ENCODE measurements around the gene DTD1. TPM values are rescaled to one million over a fixed set of nuclear protein-coding genes. Genes with fewer than 3 reads are reported as not detected.
A peak's percentile ranks its signal among the peaks of the same experiment; 100 is the strongest.

DTD1 gene
- total RNA-seq, 8 experiments from 2014 or later = 44.4 to 163 (median 110) TPM

- 80 to 100% (median 100%) methylated on average over 1 to 6 of the region's 6 CpGs; no CpG with 5 or more reads in 3 of the 10 experiments for WGBS, 10 experiments
These were observed 58.0 kb downstream of the DTD1 start for GRCh38 chr20:18645851-18646250.

GRCh38 chr20:18647777-18648176 is 59.9 kb downstream of the DTD1 start:
- in situ Hi-C loops (cut with MboI; ENCODE audit: low pct_unique_long_range_greater_than_20kb in 2 of 9, low sequenced_read_pairs in 9 of 9, unreplicated experiment in 9 of 9) = loop anchor here in 5 of 9 experiments (25.0 kb wide), 3 partner anchors 140 to 1015 kb away; partner anchors contain the start of gene SLC24A3 (in 1 of the 5)
- H3K4me1 ChIP-seq (replicated peaks in 1 of 2) = peaks cover 0 to 3% of the 10 kb centered on the region in 2 donors
- no peak overlapping the region for H3K4me3 ChIP-seq
- WGBS, 10 experiments = 83 to 100% (median 100%) methylated on average over 1 of the region's 2 CpGs; no CpG with 5 or more reads in 7 of the 10 experiments
- ATAC-seq (replicated peaks in 6 of 8) = no peak
- no peak overlapping the region for H3K27ac ChIP-seq

More at GRCh38 chr20:18645851-18646250, 58.0 kb downstream of the DTD1 start:
- in situ Hi-C loops (cut with MboI; ENCODE audit: low pct_unique_long_range_greater_than_20kb in 2 of 9, low sequenced_read_pairs in 9 of 9, unreplicated experiment in 9 of 9) = loop anchor here in 5 of 9 experiments (25.0 kb wide), 3 partner anchors 141 to 1016 kb away; partner anchors contain the start of gene SLC24A3 (in 1 of the 5)
- Histone ChIP-seq H3K4me1 (replicated peaks in 1 of 2) (peaks cover 0 to 3% of the 10 kb centered on the region in 2 donors), H3K27ac (no peak overlapping the region), H3K4me3 (no peak overlapping the region)
- no peak for ATAC-seq (replicated peaks in 6 of 8)

- no peaks in the 10 kb centered on the region for H3K4me1 ChIP-seq (replicated peaks in 1 of 2)
- in situ Hi-C loops (cut with MboI; ENCODE audit: low pct_unique_long_range_greater_than_20kb in 2 of 9, low sequenced_read_pairs in 9 of 9, unreplicated experiment in 9 of 9) = no loop called here
- H3K27ac ChIP-seq = no peak overlapping the region
- H3K4me3 ChIP-seq = no peak overlapping the region
- no peak for ATAC-seq (replicated peaks in 6 of 8)
- 80 to 100% (median 97%) methylated on average over 1 to 4 of the region's 5 CpGs; no CpG with 5 or more reads in 5 of the 10 experiments for WGBS, 10 experiments
These were observed 62.4 kb downstream of the DTD1 start for GRCh38 chr20:18650224-18650623.

GRCh38 chr20:18653736-18654447 is 66.0 kb downstream of the DTD1 start:
- Histone ChIP-seq H3K4me3 (no peak overlapping the region), H3K4me1 (replicated peaks in 1 of 2) (no peaks in the 10 kb centered on the region), H3K27ac (no peak overlapping the region)
- in situ Hi-C loops (cut with MboI; ENCODE audit: low pct_unique_long_range_greater_than_20kb in 2 of 9, low sequenced_read_pairs in 9 of 9, unreplicated experiment in 9 of 9) = no loop called here
- ATAC-seq (replicated peaks in 6 of 8) = no peak
- 0 to 89% (median 50%) methylated on average over 1 of the region's 1 CpG; no CpG with 5 or more reads in 2 of the 10 experiments for WGBS, 10 experiments

GRCh38 chr20:18654448-18654773 is 66.6 kb downstream of the DTD1 start:
- ATAC-seq (replicated peaks in 6 of 8) = no peak
- in situ Hi-C loops (cut with MboI; ENCODE audit: low pct_unique_long_range_greater_than_20kb in 2 of 9, low sequenced_read_pairs in 9 of 9, unreplicated experiment in 9 of 9) = no loop called here
- no peak overlapping the region for H3K4me3 ChIP-seq
- WGBS, 10 experiments = 67 to 100% (median 100%) methylated on average over 1 of the region's 1 CpG; no CpG with 5 or more reads in 7 of the 10 experiments
- H3K27ac ChIP-seq = no peak overlapping the region
- no peaks in the 10 kb centered on the region for H3K4me1 ChIP-seq (replicated peaks in 1 of 2)

- in situ Hi-C loops (cut with MboI; ENCODE audit: low pct_unique_long_range_greater_than_20kb in 2 of 9, low sequenced_read_pairs in 9 of 9, unreplicated experiment in 9 of 9) = no loop called here
- H3K4me3 ChIP-seq = no peak overlapping the region
- 63 to 100% (median 91%) methylated on average over 3 to 4 of the region's 4 CpGs; no CpG with 5 or more reads in 6 of the 10 experiments for WGBS, 10 experiments
- peaks cover 0 to 3% of the 10 kb centered on the region in 2 donors for H3K4me1 ChIP-seq (replicated peaks in 1 of 2)
- no peak for ATAC-seq (replicated peaks in 6 of 8)
- H3K27ac ChIP-seq = no peak overlapping the region
These were observed 69.7 kb downstream of the DTD1 start for GRCh38 chr20:18657575-18657974.

GRCh38 chr20:18662279-18663040 is 74.6 kb downstream of the DTD1 start:
- in situ Hi-C loops (cut with MboI; ENCODE audit: low pct_unique_long_range_greater_than_20kb in 2 of 9, low sequenced_read_pairs in 9 of 9, unreplicated experiment in 9 of 9) = no loop called here
- ATAC-seq (replicated peaks in 6 of 8) = peak in 2 of 8 experiments; percentile 31 to 75
- H3K27ac ChIP-seq = no peak overlapping the region
- H3K4me1 ChIP-seq (replicated peaks in 1 of 2) = peaks cover 0 to 6% of the 10 kb centered on the region in 2 donors
- H3K4me3 ChIP-seq = no peak overlapping the region
- 60 to 100% (median 75%) methylated on average over 1 to 6 of the region's 6 CpGs; no CpG with 5 or more reads in 1 of the 10 experiments for WGBS, 10 experiments

- ATAC-seq (replicated peaks in 6 of 8) = no peak
- 60 to 100% (median 82%) methylated on average over 1 to 2 of the region's 2 CpGs; no CpG with 5 or more reads in 4 of the 10 experiments for WGBS, 10 experiments
These were observed 76.1 kb downstream of the DTD1 start for GRCh38 chr20:18663932-18664331.

GRCh38 chr20:18665135-18665534 is 77.3 kb downstream of the DTD1 start:
- in situ Hi-C loops (cut with MboI; ENCODE audit: low pct_unique_long_range_greater_than_20kb in 2 of 9, low sequenced_read_pairs in 9 of 9, unreplicated experiment in 9 of 9) = no loop called here
- WGBS, 10 experiments = 60 to 100% (median 80%) methylated on average over 1 of the region's 2 CpGs; no CpG with 5 or more reads in 7 of the 10 experiments

More at GRCh38 chr20:18663932-18664331, 76.1 kb downstream of the DTD1 start:
- H3K4me1 ChIP-seq (replicated peaks in 1 of 2) = peaks cover 0 to 6% of the 10 kb centered on the region in 2 donors
- H3K4me3 ChIP-seq = no peak overlapping the region
- in situ Hi-C loops (cut with MboI; ENCODE audit: low pct_unique_long_range_greater_than_20kb in 2 of 9, low sequenced_read_pairs in 9 of 9, unreplicated experiment in 9 of 9) = no loop called here
- H3K27ac ChIP-seq = no peak overlapping the region

GRCh38 chr20:18666803-18667415 is 79.1 kb downstream of the DTD1 start:
- WGBS, 10 experiments = 33 to 87% (median 66%) methylated on average over 1 to 5 of the region's 9 CpGs

More at GRCh38 chr20:18665135-18665534, 77.3 kb downstream of the DTD1 start:
- Histone ChIP-seq H3K27ac (no peak overlapping the region), H3K4me1 (replicated peaks in 1 of 2) (peaks cover 0 to 6% of the 10 kb centered on the region in 2 donors), H3K4me3 (no peak overlapping the region)
- ATAC-seq (replicated peaks in 6 of 8) = no peak

GRCh38 chr20:18669241-18670019 is 81.6 kb downstream of the DTD1 start:
- in situ Hi-C loops (cut with MboI; ENCODE audit: low pct_unique_long_range_greater_than_20kb in 2 of 9, low sequenced_read_pairs in 9 of 9, unreplicated experiment in 9 of 9) = no loop called here
- Histone ChIP-seq H3K27ac (no peak overlapping the region), H3K4me1 (replicated peaks in 1 of 2) (peaks cover 10 to 19% of the 10 kb centered on the region in 2 donors), H3K4me3 (no peak overlapping the region)
- 40 to 96% (median 80%) methylated on average over 2 to 7 of the region's 15 CpGs; no CpG with 5 or more reads in 1 of the 10 experiments for WGBS, 10 experiments
- no peak for ATAC-seq (replicated peaks in 6 of 8)

More at GRCh38 chr20:18666803-18667415, 79.1 kb downstream of the DTD1 start:
- in situ Hi-C loops (cut with MboI; ENCODE audit: low pct_unique_long_range_greater_than_20kb in 2 of 9, low sequenced_read_pairs in 9 of 9, unreplicated experiment in 9 of 9) = no loop called here
- H3K4me3 ChIP-seq = no peak overlapping the region
- no peak for ATAC-seq (replicated peaks in 6 of 8)
- peaks cover 15 to 17% of the 10 kb centered on the region in 2 donors for H3K4me1 ChIP-seq (replicated peaks in 1 of 2)
- H3K27ac ChIP-seq = no peak overlapping the region

- H3K27ac ChIP-seq = no peak overlapping the region
- in situ Hi-C loops (cut with MboI; ENCODE audit: low pct_unique_long_range_greater_than_20kb in 2 of 9, low sequenced_read_pairs in 9 of 9, unreplicated experiment in 9 of 9) = no loop called here
- H3K4me3 ChIP-seq = no peak overlapping the region
- WGBS, 10 experiments = 27 to 80% (median 56%) methylated on average over 1 to 3 of the region's 3 CpGs; no CpG with 5 or more reads in 1 of the 10 experiments
- ATAC-seq (replicated peaks in 6 of 8) = peak in 1 of 8 experiments; percentile 59
- peaks cover 10 to 19% of the 10 kb centered on the region in 2 donors for H3K4me1 ChIP-seq (replicated peaks in 1 of 2)
These were observed 83.4 kb downstream of the DTD1 start for GRCh38 chr20:18671203-18671710.

Data from motor neuron (in vitro differentiated cells).